Heart right ventricle (tissue), 16 donors: Measurements from ENCODE around the gene BTBD16. TPM values are rescaled to one million over a fixed set of nuclear protein-coding genes. Genes with fewer than 3 reads are reported as not detected.

ENCODE experiments used
- ATAC-seq, 8 donors: fragments of 200-7000 bp; cut with Tn5 transposase; one replicate each; pipeline ENCODE4 v1.9.1; 2020; ENCODE audit warnings: mild to moderate bottlenecking in 8 of 8, moderate library complexity in 8 of 8, moderate number of reproducible peaks in 1 of 8
- DNase-seq, 2 donors: peaks; one replicate each; pipeline ENCODE4 v3.0.0-alpha.2; 2020
- H3K27ac ChIP-seq, 10 donors: fragments of 200-600 bp; sonication (generic) in 2 of 10; one replicate each; pipeline versions ENCODE4 v1.5.0 to v1.8.0; 2020 to 2022; ENCODE audit warnings: mild to moderate bottlenecking in 3 of 10
- H3K27me3 ChIP-seq, 7 donors: fragments of 200-600 bp; one replicate each; pipeline ENCODE4 v1.8.0; 2021 to 2022; ENCODE audit warnings: mild to moderate bottlenecking in 2 of 7
- H3K36me3 ChIP-seq, 9 donors: fragments of 200-600 bp; sonication (generic) in 1 of 9; one replicate each; pipeline versions ENCODE4 v1.5.0 to v1.8.0; 2020 to 2022; ENCODE audit warnings: mild to moderate bottlenecking in 2 of 9
- H3K4me1 ChIP-seq, 9 donors: fragments of 200-600 bp; sonication (generic) in 1 of 9; one replicate each; pipeline versions ENCODE4 v1.5.0 to v1.8.0; 2020 to 2022; ENCODE audit warnings: mild to moderate bottlenecking in 4 of 9
- H3K4me3 ChIP-seq, 10 donors: fragments of 200-600 bp; sonication (generic) in 2 of 10; one replicate each; pipeline versions ENCODE4 v1.5.0 to v1.8.0; 2020 to 2022; ENCODE audit warnings: mild to moderate bottlenecking in 7 of 10, moderate library complexity in 2 of 10
- H3K9me3 ChIP-seq, 11 donors: fragments of 200-600 bp in 10 of 11; sonication (generic) in 2 of 11; one replicate each; pipeline versions ENCODE4 v1.5.0 to v1.8.0; 2013 to 2022; ENCODE audit warnings: mild to moderate bottlenecking in 2 of 11, control low read depth in 1 of 11, moderate library complexity in 1 of 11
- WGBS, 2 donors: extraction: QIAGEN DNeasy Blood & Tissue Kit; methylation state at CpG; one replicate each; pipeline ENCODE4 v1.1.7; 2013; ENCODE audit warnings: inconsistent platforms in 1 of 2; 5-methylcytosine and 5-hydroxymethylcytosine counted together
- intact Hi-C, 10 donors: fragments of 100-400 bp; cut with DNase I; formaldehyde crosslinking; loops; one replicate each; pipeline versions ENCODE4 v1.11.1 to v1.14.2; 2022
- polyA plus RNA-seq, 2 donors: library from polyadenylated mRNA; stranded (reverse); fragments of 200-250 nt; gene quantifications; one replicate each; pipeline ENCODE4 v1.2.3, GENCODE V29; 2013
- total RNA-seq, 10 donors: library from RNA; stranded (reverse); fragmentation: NEBNext Ultra II Directional in 3 of 10; extraction: Animal tissue kit (Norgen Biotek cat#: 25700) in 3 of 10; gene quantifications; one replicate each; pipeline versions ENCODE4 v1.2.1 to v1.2.4, GENCODE V29; 2021 to 2023
- TF ChIP-seq, protein P1 (sequence below), 9 donors: fragments of 200-600 bp; sonication (generic) in 2 of 9; IDR thresholded peaks; one replicate each; pipeline versions ENCODE4 v1.5.0 to v1.8.0; 2021 to 2022; ENCODE audit warnings: antibody characterized with exemption in 9 of 9, mild to moderate bottlenecking in 5 of 9, moderate library complexity in 1 of 9
- donor health status: Arrhythmogenic right ventricular cardiomyopathy.
- donor health status: ischemic (EF 13 %, LVEDD 7.1; RV severe dilation, severe dysfunction).
- donor health status: healthy with polysubstance abuse.
- donor health status: DM: no; HTN: yes; CAD: no.
- donor health status: DM: no; HTN: no; CAD: no.
- donor health status: ischemic (EF 25% LVEDD 6.9; RV normal size, moderate dysfunction).
- donor health status: ischemic (EF 25% LVEDD 5.7; RV mildly dilated, moderate dysfunction).
- donor health status: healthy.
- donor health status: DM: yes; HTN: yes; CAD: no.
- donor health status: Ischemic cardiomyopathy.
- donor health status: ischemic (EF 35%, LVEDD 5.7; RV mildly dilated, moderate dysfunction).
- donor health status: nonischemic (EF 11% LVEDD 7.7; RV severe dilation, severe dysfunction).
- donor health status: DM: yes; HTN: yes; CAD: no.
- donor health status: PGD.
- donor health status: ischemic (EF 29% LVEDD 5.4; RV normal size, mild dysfunction).
- donor health status: nonischemic (EF 23%, LVEDD 6.1; RV moderate dilation, normal function).

Gene BTBD16
- total and polyA plus RNA-seq, 12 donors: 0.29 to 0.76 TPM; not detected in 10

DNA sequence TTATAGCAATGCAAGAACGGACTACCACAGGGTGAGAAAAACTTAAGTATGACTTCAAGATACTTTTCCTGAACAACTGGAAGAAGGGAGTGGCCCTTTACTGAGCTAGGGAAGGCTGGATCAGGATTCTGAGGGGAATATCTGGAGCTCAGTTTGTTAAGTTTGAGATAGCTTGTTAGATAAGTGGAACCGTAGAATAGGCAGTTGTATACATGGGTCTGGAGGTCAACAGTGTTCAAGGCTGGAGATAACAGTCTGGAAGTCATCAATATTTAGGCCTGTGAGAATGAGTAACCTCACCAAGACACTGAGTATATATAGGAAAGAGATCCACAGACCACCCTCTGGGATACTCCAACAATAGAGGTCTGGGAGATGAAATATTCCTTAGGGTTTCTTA is 110.6 kb downstream of the BTBD16 start:
- Histone ChIP-seq H3K27ac (peak overlapping the region in 1 of 10 donors; percentile 14), H3K36me3 (peaks cover 0 to 6% (median 0%) of the 10 kb centered on the region in 9 donors), H3K27me3 (no peaks in the 10 kb centered on the region), H3K9me3 (peaks cover 0 to 3% (median 0%) of the 10 kb centered on the region in 11 donors), H3K4me1 (peaks cover 0 to 54% (median 38%) of the 10 kb centered on the region in 9 donors), H3K4me3 (no peak overlapping the region)
- ATAC-seq (no peak), DNase-seq (no peak)
- intact Hi-C loops: no loop called here
- 65 to 79% methylated on average over 2 of the region's 2 CpGs for WGBS, 2 donors
- TF ChIP-seq, protein P1, sequence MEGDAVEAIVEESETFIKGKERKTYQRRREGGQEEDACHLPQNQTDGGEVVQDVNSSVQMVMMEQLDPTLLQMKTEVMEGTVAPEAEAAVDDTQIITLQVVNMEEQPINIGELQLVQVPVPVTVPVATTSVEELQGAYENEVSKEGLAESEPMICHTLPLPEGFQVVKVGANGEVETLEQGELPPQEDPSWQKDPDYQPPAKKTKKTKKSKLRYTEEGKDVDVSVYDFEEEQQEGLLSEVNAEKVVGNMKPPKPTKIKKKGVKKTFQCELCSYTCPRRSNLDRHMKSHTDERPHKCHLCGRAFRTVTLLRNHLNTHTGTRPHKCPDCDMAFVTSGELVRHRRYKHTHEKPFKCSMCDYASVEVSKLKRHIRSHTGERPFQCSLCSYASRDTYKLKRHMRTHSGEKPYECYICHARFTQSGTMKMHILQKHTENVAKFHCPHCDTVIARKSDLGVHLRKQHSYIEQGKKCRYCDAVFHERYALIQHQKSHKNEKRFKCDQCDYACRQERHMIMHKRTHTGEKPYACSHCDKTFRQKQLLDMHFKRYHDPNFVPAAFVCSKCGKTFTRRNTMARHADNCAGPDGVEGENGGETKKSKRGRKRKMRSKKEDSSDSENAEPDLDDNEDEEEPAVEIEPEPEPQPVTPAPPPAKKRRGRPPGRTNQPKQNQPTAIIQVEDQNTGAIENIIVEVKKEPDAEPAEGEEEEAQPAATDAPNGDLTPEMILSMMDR (IDR thresholded peaks at IDR 0.05): no peak

DNA sequence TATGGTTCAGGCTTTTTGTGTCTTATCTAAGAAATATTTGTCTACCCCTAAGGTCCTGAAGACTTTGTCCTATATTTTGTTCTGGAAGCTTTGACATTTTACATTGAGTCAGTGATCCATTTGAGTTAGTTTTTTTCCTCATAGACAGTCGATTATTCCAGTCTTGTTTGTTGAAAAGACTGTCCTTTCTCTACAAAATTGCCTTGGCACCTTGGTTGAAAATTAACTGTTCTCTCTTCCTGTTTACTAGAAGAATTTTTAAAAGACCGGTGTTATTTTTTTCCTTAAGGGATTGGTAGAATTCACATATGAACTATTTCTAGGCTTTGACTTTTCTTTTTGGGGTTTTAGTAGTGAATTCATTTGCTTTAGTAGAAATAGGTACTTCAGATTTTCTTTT is 115.4 kb downstream of the BTBD16 start:
- WGBS, 2 donors: 57 to 64% methylated on average over 2 of the region's 2 CpGs
- no peaks in the 10 kb centered on the region for H3K27me3 ChIP-seq
- no peak overlapping the region for H3K4me3 ChIP-seq
- peaks cover 0 to 7% (median 0%) of the 10 kb centered on the region in 9 donors for H3K36me3 ChIP-seq
- intact Hi-C loops: no loop called here
- H3K4me1 ChIP-seq: peaks cover 0 to 33% (median 17%) of the 10 kb centered on the region in 9 donors
- DNase-seq (no peak), ATAC-seq (no peak)
- H3K27ac ChIP-seq: peak overlapping the region in 3 of 10 donors; percentile 25 to 43 (median 42)
- TF ChIP-seq, protein P1 (IDR thresholded peaks at IDR 0.05): no peak
- H3K9me3 ChIP-seq: peaks cover 0 to 5% (median 0%) of the 10 kb centered on the region in 11 donors

DNA sequence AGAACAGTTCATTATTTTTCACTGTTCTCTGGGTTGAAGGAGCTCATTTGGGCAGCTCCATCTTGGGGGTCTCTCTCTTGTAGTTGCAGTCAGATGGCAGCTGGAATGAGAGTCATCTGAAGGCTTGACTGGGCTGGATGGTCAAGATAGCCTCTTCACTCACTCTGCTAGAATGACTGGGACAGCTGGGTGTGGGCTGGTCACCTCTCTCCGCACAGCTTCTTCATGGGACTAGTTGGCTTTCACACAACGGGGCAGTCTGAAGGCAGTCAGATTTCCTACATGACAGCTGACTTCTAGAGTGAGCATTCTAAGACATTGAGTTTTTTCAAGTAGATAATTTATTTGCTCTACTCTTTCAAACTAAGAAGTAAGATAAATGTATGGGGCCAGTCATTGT is 116.5 kb downstream of the BTBD16 start:
- Histone ChIP-seq H3K4me3 (no peak overlapping the region), H3K4me1 (peaks cover 0 to 38% (median 28%) of the 10 kb centered on the region in 9 donors), H3K9me3 (peaks cover 0 to 5% (median 0%) of the 10 kb centered on the region in 11 donors), H3K27ac (no peak overlapping the region), H3K36me3 (peaks cover 0 to 7% (median 0%) of the 10 kb centered on the region in 9 donors), H3K27me3 (no peaks in the 10 kb centered on the region)
- DNase-seq (no peak), ATAC-seq (no peak)
- TF ChIP-seq, protein P1 (IDR thresholded peaks at IDR 0.05): no peak
- intact Hi-C loops: no loop called here
- WGBS, 2 donors: 91 to 94% methylated on average over 2 of the region's 2 CpGs

Other genes starting within 250 kb of the BTBD16 start
- 10 to 100 TPM; 42.2 to 72.9 (median 50.2) TPM for gene PLEKHA1, start 103.4 kb downstream of the BTBD16 start, total RNA-seq
- gene PLEKHA1, start 103.4 kb downstream of the BTBD16 start, polyA plus RNA-seq: 10 to 100 TPM; 16.7 to 28.5 TPM
- 1 to 10 TPM in 1 of 10 donors, under 1 TPM in 3, not detected in 6; 0.33 to 1.3 (median 0.94) TPM for gene ARMS2, start 183.4 kb downstream of the BTBD16 start, total RNA-seq
- gene ARMS2, start 183.4 kb downstream of the BTBD16 start, polyA plus RNA-seq: not detected
- 100 to 1,000 TPM in 2 of 10 donors, 10 to 100 TPM in 8; 23.4 to 108 (median 73.1) TPM for gene HTRA1, start 190.3 kb downstream of the BTBD16 start, total RNA-seq
- gene HTRA1, start 190.3 kb downstream of the BTBD16 start, polyA plus RNA-seq: 10 to 100 TPM; 31.9 to 35.4 TPM